GM10248 (cell line): Measurements from ENCODE around the gene PRXL2B.

Experiments
- CTCF ChIA-PET: fragments of 300-600 bp; sonication (Branson Sonifier 250); formaldehyde crosslinking; extraction: SDS; loops from one replicate; lab custom pipeline; 2021; ENCODE audit warnings: antibody characterized with exemption; lab: Yijun Ruan, JAX
- POLR2A ChIA-PET: fragments of 350-650 bp; sonication (Branson Sonifier 250); formaldehyde crosslinking; extraction: SDS; loops from one replicate; lab custom pipeline; 2020; ENCODE audit warnings: antibody characterized with exemption; lab: Yijun Ruan, JAX
- DNase-seq: peaks from one replicate; pipeline ENCODE4 v3.0.0; 2012; ENCODE audit errors: extremely low spot score
- TF ChIP-seq, protein P1 (sequence below): IDR thresholded peaks from 2 replicates; pipeline ENCODE4 v1.5.1; 2012; ENCODE audit warnings: mild to moderate bottlenecking, low read depth; ENCODE audit errors: extremely low read depth, missing control alignments, control extremely low read depth

The PRXL2B gene

DNA sequence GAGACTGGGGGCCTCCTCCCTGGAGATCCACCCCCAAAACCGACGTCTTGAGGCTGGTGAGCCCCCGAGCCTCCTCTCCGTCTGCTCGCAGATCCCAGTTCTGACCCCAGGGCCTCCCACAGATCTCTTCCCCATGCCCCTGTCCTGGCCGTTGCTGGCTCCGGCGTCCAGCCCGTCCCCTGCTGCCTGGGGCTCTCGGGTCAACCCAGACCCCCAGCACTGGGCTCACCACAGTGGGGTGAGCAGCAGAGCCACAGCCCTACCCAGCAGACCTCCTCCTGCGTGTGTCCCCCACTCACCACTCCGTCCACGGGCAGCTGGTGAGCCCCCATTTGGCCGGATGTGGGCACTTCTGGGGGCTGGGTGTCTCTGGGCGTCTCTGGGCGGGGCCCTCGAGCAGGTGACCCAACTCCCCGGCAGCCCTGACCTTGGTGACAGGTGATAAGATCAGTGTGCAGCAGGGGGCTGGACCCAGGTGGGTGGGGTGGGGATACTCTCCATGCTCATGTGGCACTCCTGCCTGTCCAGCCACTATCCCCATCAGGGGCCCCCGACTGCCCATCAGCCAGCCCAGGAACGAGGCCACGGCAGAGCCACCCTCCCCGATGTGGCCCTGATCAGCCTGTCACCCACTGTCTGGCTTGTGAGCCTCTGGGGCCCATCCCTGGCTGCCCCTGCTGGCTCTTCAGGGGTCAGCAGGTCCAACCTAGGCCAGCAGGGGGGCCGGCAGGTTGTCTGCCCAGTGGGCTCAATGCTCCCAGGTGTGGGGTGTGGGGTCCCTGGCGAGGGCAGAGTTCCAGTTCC, 29.7 kb upstream of the PRXL2B start:
- DNase-seq: peak; percentile 68
- TF ChIP-seq, protein P1, sequence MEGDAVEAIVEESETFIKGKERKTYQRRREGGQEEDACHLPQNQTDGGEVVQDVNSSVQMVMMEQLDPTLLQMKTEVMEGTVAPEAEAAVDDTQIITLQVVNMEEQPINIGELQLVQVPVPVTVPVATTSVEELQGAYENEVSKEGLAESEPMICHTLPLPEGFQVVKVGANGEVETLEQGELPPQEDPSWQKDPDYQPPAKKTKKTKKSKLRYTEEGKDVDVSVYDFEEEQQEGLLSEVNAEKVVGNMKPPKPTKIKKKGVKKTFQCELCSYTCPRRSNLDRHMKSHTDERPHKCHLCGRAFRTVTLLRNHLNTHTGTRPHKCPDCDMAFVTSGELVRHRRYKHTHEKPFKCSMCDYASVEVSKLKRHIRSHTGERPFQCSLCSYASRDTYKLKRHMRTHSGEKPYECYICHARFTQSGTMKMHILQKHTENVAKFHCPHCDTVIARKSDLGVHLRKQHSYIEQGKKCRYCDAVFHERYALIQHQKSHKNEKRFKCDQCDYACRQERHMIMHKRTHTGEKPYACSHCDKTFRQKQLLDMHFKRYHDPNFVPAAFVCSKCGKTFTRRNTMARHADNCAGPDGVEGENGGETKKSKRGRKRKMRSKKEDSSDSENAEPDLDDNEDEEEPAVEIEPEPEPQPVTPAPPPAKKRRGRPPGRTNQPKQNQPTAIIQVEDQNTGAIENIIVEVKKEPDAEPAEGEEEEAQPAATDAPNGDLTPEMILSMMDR: peak; percentile 16
- POLR2A ChIA-PET: interaction anchor here (0.8 to 1.5 kb wide), 4 partner anchors 10 to 27 kb away, joined by 3 to 11 read pairs (median 4); no protein-coding TSS in a partner anchor
- CTCF ChIA-PET: interaction anchor here (1.0 to 2.0 kb wide), 8 partner anchors 8 to 142 kb away, joined by 3 to 10 read pairs (median 4); no protein-coding TSS in a partner anchor

DNA sequence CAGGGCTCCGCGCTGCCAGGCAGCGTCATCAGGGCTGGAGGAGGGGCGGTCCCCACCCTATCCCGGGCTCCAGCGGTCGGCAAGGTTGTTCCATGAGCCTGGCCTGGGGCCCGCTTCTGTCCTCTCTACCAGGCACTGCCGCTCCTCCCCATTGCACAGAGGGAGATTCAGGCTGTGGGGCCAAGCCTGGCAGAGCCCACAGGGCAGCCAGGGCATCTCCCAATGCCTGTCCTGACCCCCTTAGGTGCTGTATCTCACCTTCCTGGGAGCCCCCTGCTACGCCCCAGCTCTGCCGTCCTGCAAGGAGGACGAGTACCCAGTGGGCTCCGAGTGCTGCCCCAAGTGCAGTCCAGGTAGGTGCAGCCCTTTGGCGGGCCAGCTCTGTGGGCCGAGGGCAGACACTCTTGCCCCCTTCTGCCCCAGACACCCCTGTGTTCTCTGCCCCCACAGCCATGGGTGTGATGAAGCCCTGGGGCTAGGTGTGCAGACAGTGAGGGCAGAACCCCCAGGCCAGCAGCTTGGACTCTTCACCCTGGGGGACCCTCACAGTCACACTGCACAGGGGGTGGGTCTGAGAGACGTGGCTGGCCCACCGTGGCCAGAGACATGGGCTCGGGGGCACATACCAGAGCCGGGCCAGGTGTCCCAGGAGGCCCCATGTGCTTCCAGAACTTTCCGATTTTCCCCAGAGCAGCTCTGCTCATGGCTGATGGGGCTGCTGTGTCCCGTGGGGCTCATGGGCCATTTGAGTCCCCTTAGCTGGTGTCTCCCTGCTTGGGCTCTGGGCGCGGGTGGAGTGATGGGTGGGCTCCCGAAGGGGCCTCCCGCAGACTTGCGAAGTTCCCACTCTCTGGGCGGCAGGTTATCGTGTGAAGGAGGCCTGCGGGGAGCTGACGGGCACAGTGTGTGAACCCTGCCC, 28.8 kb upstream of the PRXL2B start:
- CTCF ChIA-PET: interaction anchor here (1.1 to 1.9 kb wide), 2 partner anchors 9 to 27 kb away, joined by 3 to 5 read pairs; no protein-coding TSS in a partner anchor
- TF ChIP-seq, protein P1: no peak
- POLR2A ChIA-PET: interaction anchor here (1.1 to 1.6 kb wide), 3 partner anchors 8 to 20 kb away, joined by 4 read pairs; no protein-coding TSS in a partner anchor
- DNase-seq: no peak

GRCh38 chr1:2558420-2558819, 28.2 kb upstream of the PRXL2B start:
- POLR2A ChIA-PET: interaction anchor here (1.1 to 1.6 kb wide), 3 partner anchors 9 to 20 kb away, joined by 4 read pairs; no protein-coding TSS in a partner anchor

DNA sequence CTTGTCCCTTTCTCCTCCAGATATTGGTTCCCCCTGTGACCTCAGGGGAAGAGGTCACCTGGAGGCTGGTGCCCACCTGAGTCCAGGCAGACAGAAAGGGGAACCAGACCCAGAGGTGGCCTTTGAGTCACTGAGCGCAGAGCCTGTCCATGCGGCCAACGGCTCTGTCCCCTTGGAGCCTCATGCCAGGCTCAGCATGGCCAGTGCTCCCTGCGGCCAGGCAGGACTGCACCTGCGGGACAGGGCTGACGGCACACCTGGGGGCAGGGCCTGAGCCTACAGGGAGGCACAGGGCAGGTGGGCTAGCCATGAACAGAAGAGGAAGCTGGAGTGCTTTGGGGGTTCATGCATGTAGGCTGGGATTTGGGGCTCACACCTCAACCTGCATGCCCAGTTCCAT, 27.7 kb upstream of the PRXL2B start:
- TF ChIP-seq, protein P1: no peak
- ChIA-PET CTCF (interaction anchor here (0.7 to 1.9 kb wide), 3 partner anchors 10 to 144 kb away, joined by 3 to 5 read pairs (median 4); no protein-coding TSS in a partner anchor), POLR2A (interaction anchor here (1.5 to 1.6 kb wide), 2 partner anchors 10 to 19 kb away, joined by 4 read pairs; no protein-coding TSS in a partner anchor)
- no peak for DNase-seq

More at GRCh38 chr1:2558420-2558819, 28.2 kb upstream of the PRXL2B start:
- TF ChIP-seq, protein P1: no peak
- DNase-seq: no peak
- CTCF ChIA-PET: interaction anchor here (1.1 to 1.9 kb wide), 2 partner anchors 10 to 26 kb away, joined by 3 to 5 read pairs; no protein-coding TSS in a partner anchor

DNA sequence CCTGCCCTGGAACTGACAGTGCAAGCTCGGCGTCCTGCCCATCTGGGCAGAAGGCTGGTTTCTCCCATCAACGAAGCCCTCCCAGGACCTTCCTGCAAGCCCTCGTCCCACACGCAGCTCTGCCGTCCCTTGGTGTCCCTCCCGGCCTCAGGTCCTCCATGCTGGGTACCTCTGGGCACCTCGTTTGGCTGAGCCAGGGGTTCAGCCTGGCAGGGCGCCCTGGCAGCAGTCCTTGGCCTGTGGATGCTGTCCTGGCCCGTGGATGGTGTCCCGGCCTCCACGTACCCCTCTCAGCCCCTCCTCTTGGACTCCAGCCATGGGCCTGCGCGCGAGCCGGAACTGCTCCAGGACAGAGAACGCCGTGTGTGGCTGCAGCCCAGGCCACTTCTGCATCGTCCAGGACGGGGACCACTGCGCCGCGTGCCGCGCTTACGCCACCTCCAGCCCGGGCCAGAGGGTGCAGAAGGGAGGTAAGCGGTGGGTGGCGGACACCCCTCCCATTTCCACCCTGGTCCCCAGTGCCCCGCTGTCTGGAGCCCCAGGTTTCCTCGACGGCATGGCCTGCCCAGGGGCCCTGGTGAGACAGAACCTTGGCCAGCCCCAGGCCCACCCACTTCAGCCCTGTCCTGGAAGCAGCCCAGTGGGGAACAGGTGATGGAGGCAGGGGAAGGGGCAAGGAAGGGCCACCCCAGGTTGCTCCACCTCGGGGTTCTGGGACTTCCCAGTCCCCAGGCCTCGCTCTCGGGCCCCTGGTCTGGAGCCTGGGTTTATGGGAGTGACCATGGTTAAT, 26.9 kb upstream of the PRXL2B start:
- POLR2A ChIA-PET: interaction anchor here (1.5 to 1.8 kb wide), 3 partner anchors 10 to 26 kb away, joined by 4 to 12 read pairs (median 4); partner anchors contain the start of gene PRXL2B
- CTCF ChIA-PET: interaction anchor here (0.7 to 3.8 kb wide), 3 partner anchors 11 to 145 kb away, joined by 4 to 40 read pairs (median 20); partner anchors contain the start of gene PRXL2B
- DNase-seq: no peak
- TF ChIP-seq, protein P1: no peak
